Measurements from ENCODE around the gene VGLL4. TPM values are rescaled to one million over a fixed set of nuclear protein-coding genes. Genes with fewer than 3 reads are reported as not detected.

Gene VGLL4
- total RNA-seq, 1 donor from 2014 or later: 57.5 TPM

- DNase-seq (ENCODE audit: low spot score): no peak
Observed at GRCh38 chr3:11553436-11554235, 90.1 kb downstream of the VGLL4 start.

GRCh38 chr3:11552289-11553264, 91.1 kb downstream of the VGLL4 start:
- no peak for DNase-seq (ENCODE audit: low spot score)

DNA sequence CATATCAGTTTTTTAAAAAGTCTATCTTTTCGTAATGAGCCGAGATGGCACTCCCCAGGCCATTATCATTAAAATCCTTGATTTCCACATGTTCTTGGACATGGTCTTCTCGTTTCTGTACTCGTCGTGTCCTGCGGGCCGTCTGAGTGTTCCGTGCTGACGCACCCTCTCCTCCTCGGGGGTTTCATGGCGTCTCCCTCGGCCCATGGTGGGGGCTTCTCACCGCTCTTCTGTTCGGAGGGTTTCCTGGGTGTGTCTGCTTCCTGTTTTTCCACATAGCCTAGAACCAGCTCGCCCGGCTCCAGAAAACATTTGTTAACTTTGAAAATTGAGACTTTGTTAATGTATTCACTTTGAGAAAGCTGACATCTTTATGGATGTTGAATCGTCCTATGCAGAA, 92.7 kb downstream of the VGLL4 start:
- DNase-seq (ENCODE audit: low spot score): no peak

DNA sequence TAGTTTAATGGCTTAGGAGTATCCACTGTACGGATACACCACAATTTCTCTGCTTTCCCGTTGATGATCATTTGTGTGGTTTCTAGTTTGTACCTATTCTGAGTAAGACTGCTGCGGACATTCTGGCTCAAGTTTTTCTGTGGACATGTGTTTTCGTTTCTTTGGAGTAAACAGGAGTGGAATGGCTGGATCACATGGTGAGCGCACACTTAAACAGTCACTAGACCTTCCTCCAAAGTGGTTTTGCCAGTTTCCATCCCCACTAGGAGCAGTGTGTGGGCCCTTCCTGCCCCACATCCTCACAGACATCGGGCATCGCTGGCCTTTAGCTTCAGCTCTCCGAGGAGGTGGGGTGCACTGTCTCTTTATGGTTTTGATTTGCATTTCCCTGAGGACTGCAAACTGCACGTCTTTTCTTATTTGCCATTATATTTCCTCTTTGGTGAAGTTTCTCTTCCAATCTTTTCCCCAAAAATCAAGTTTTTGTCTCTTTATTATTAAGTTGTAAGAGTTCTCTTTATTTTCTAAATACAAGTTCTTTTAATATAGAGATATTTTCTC, 94.1 kb downstream of the VGLL4 start:
- no peak for DNase-seq (ENCODE audit: low spot score)

DNA sequence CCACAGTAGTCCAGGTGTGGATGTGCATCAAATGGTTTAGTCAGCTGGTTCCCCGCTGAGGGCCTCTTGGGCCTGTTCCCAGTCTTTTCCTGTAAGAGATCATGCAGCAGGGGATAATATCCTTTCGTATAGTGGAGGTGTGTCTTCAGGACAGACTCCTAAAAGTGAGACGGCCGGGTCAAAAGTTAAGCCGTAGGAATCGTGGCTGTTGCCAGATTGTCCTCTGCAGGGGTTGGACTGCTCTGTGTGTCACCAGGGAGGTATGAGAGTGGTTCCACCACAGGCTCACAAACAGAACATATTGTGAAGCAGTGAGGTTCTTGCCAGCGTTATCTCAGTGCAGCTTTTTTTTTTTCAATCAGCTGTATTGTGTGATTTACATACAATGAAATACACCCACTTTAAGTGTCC, 95.0 kb downstream of the VGLL4 start:
- DNase-seq (ENCODE audit: low spot score): no peak

DNA sequence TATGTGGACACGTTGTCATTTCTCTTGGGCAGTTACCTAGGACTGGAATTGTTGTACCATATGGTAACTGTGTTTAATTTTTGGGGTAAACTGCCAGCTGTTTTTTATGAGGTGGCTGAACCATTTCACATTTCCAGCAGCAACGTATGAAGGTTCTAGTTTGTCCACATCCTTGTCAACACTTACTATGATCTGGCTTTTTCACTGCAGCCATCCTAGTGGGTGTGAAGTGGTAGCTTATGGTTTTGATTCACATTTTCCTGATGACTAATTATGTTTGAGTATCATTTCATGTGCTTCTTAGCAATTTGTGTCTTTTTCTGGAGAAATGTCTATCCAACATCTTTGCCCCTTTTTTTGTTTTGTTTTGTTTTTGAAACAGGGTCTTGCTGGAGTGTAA, 96.2 kb downstream of the VGLL4 start:
- no peak for DNase-seq (ENCODE audit: low spot score)

DNA sequence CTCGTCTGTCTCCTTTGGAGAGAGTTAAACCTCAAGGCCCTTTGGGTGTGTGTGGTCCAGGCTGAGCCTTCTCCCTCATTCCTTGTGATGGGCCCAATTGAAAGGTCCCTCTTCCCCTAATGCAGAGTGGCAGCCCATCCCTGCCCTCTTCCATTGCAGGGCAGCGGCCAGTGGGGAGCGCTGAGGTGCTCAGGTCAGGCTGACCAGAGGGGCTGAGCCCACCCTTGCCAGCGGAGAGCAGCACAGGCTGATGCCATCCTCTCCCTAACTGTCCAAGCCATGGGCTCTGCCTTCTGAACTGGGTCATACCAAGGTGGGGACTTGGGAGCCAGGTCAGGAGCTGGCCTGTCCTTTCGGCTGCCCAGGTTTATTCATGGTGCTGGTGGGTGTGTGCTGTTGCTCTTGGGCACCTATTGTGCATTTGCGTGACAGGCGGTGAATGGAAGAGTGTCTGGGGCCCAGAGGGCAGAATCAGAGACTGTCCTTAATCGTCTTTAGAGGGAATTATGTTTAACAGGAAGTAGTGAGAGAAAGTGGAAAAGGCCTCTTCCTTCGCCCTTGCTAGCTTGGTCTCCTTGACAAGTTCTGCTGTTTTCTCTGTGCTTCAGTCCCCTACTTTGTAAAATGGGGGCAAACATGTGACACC, 96.9 kb downstream of the VGLL4 start:
- no peak for DNase-seq (ENCODE audit: low spot score)

- DNase-seq (ENCODE audit: low spot score): no peak
Observed at GRCh38 chr3:11545186-11545851, 98.4 kb downstream of the VGLL4 start.

GRCh38 chr3:11544412-11545181, 99.1 kb downstream of the VGLL4 start:
- DNase-seq (ENCODE audit: low spot score): no peak

- DNase-seq (ENCODE audit: low spot score): no peak
Observed at GRCh38 chr3:11543948-11544387, 99.7 kb downstream of the VGLL4 start.

- peak; percentile 71 for DNase-seq (ENCODE audit: low spot score)
Observed at GRCh38 chr3:11543141-11543947, 100.4 kb downstream of the VGLL4 start.

- DNase-seq (ENCODE audit: low spot score): peak; percentile 76
Observed at GRCh38 chr3:11542551-11542950, 101.2 kb downstream of the VGLL4 start.

DNA sequence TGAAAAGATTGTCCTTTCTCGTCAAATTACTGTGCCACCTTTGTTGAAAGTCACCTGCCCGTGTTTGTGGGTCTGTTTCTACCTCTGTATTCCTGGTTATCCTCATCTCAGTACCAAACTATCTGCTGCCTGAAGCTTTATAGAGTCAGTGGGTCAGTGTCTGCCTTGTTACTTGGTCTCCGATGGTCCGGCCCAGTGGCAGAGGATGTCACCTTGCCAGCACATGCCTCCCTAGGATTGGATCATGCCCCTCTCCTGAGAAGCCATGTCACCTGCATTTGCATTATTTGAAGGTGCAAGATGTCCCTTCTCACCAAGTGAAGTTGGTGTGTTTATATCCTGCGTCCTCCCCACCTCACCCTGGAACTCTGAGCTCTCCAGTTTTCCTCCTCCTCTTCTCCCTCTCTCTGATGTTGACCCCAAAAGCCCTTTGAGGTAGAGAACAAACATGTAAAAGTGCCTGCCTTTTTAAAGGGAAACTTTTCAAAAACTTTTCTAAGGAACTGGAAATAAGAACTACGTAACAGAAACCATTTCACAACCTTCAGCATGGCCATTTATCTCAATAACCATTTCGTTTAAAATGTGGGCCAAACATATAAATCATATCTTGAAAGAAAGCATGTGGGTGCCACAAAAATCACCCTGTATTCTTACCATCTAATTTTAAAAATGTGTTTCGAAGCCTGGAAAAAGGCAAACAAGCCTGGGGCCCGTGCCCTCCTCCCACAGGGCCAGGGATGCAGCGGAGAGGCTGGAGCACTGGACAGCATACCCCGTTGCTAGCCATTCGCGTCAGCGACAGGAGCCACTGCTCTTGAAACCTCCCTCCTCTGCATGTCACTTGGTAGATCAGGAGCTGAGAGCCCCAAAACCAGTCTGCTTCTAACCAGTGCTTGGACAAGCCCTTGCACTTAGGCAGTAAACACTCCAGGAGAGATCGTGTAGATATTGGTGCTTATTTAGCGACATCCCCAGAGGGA, 102.1 kb downstream of the VGLL4 start:
- peak; percentile 55 for DNase-seq (ENCODE audit: low spot score)

DNA sequence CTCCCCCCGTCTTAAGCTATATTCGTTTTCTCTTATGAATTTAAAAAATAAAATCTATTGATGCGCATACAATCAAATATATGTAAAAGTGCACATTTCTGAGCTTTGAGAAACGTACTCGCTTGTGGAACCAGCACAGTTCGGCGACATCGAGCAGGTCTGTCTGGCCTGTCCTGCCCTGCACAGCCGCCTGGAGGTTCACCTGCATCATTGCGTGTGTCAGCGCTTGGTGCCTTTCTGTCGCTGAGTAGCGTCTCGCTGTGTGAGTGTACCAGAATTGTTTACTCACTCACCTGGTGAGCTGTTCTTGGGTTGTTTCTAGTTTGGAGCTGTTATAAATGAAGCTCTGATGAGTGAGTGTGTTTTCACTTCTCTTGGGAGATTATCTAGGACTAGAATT, 104.0 kb downstream of the VGLL4 start:
- DNase-seq (ENCODE audit: low spot score): peak; percentile 75

DNA sequence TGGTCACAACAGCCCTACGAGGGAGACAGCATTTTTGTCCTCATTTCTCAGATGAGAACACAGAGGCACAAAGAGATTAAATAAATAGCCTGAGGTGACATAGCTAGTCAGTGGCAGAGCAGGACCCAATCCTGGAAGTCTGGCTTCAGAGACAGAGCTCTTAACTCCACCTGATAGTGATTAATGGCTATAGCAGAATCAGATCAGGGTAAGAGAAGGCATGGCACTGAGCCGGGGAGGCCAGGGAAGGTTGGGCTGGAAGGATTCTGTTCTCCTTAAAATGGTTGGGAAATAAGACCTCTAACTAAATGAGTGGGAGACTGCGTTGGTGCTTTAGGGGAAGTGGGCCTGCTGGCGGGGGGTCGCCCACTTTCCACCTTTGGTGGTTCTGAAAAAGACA, 104.5 kb downstream of the VGLL4 start:
- peak; percentile 77 for DNase-seq (ENCODE audit: low spot score)

DNA sequence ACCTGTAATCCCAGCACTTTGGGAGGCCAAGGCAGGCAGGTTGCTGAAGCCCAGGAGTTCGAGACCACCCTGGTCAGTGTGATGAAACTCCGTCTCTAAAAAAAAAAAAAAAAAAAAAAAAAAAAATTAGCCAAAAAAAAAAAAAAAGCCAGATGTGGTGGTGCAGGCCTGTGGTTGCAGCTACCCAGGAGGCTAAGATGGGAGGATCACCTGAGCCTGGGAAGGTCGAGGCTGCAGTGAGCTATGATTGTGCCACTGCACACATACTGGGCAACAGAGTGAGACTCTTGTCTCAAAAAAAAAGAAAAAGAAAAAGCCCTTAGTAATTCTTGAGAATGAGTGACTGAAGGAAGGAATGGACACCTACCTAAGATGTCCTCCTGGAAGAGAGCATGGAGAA, 105.1 kb downstream of the VGLL4 start:
- DNase-seq (ENCODE audit: low spot score): no peak

GRCh38 chr3:11536936-11537612, 106.6 kb downstream of the VGLL4 start:
- DNase-seq (ENCODE audit: low spot score): peak; percentile 71
